ENCODE results near the gene TMPRSS2. TPM values are rescaled to one million over a fixed set of nuclear protein-coding genes. Genes with fewer than 3 reads are reported as not detected.

The TMPRSS2 gene
- total RNA-seq, 6 experiments from 2014 or later: not detected

- Mint-ChIP-seq H3K4me3 (no peak overlapping the region; the same call in 1 of the 2 replicates), H3K4me1 (ENCODE audit: low read depth) (no peaks in the 10 kb centered on the region; the same call in 1 of the 2 replicates), H3K27ac (no peak overlapping the region), H3K9me3 (no peaks in the 10 kb centered on the region; the same call in 1 of the 2 replicates), H3K36me3 (ENCODE audit: low read depth) (no peaks in the 10 kb centered on the region; the same call in 1 of the 2 replicates), H3K27me3 (ENCODE audit: insufficient read depth) (peaks cover 4% of the 10 kb centered on the region)
- no peak for TF ChIP-seq CTCF (IDR thresholded peaks at IDR 0.05)
- DNase-seq: peak; percentile 32
Observed at GRCh38 chr21:41446586-41446985, 61.4 kb downstream of the TMPRSS2 start.

GRCh38 chr21:41445465-41445862, 62.5 kb downstream of the TMPRSS2 start:
- Mint-ChIP-seq H3K36me3 (ENCODE audit: low read depth) (no peaks in the 10 kb centered on the region; the same call in 1 of the 2 replicates), H3K9me3 (no peaks in the 10 kb centered on the region; the same call in 1 of the 2 replicates), H3K4me1 (ENCODE audit: low read depth) (no peaks in the 10 kb centered on the region; the same call in 1 of the 2 replicates), H3K27me3 (ENCODE audit: insufficient read depth) (peaks cover 4% of the 10 kb centered on the region), H3K4me3 (no peak overlapping the region), H3K27ac (no peak overlapping the region)
- TF ChIP-seq CTCF (IDR thresholded peaks at IDR 0.05): no peak
- no peak for DNase-seq

- TF ChIP-seq CTCF (IDR thresholded peaks at IDR 0.05): no peak
- Mint-ChIP-seq H3K4me1 (ENCODE audit: low read depth) (no peaks in the 10 kb centered on the region; the same call in 1 of the 2 replicates), H3K27ac (no peak overlapping the region), H3K36me3 (ENCODE audit: low read depth) (no peaks in the 10 kb centered on the region; the same call in 1 of the 2 replicates), H3K4me3 (no peak overlapping the region), H3K27me3 (ENCODE audit: insufficient read depth) (peaks cover 4% of the 10 kb centered on the region), H3K9me3 (no peaks in the 10 kb centered on the region; the same call in 1 of the 2 replicates)
- DNase-seq: no peak
Observed at GRCh38 chr21:41444703-41445464, 63.1 kb downstream of the TMPRSS2 start.

- DNase-seq: no peak
- no peak overlapping the region for H3K27ac Mint-ChIP-seq
- H3K4me1 Mint-ChIP-seq (ENCODE audit: low read depth): no peaks in the 10 kb centered on the region; the same call in 1 of the 2 replicates
- no peaks in the 10 kb centered on the region; the same call in 1 of the 2 replicates for H3K36me3 Mint-ChIP-seq (ENCODE audit: low read depth)
- H3K27me3 Mint-ChIP-seq (ENCODE audit: insufficient read depth): peaks cover 4% of the 10 kb centered on the region
- TF ChIP-seq CTCF (IDR thresholded peaks at IDR 0.05): no peak
- no peak overlapping the region for H3K4me3 Mint-ChIP-seq
- H3K9me3 Mint-ChIP-seq: no peaks in the 10 kb centered on the region; the same call in 1 of the 2 replicates
Observed at GRCh38 chr21:41443562-41443961, 64.4 kb downstream of the TMPRSS2 start.

GRCh38 chr21:41442481-41443186, 65.3 kb downstream of the TMPRSS2 start:
- no peak for DNase-seq

More at GRCh38 chr21:41442481-41443186, 65.3 kb downstream of the TMPRSS2 start:
- no peak for TF ChIP-seq CTCF (IDR thresholded peaks at IDR 0.05)
- Mint-ChIP-seq H3K27me3 (ENCODE audit: insufficient read depth) (peaks cover 6% of the 10 kb centered on the region), H3K4me1 (ENCODE audit: low read depth) (no peaks in the 10 kb centered on the region; the same call in 1 of the 2 replicates), H3K27ac (no peak overlapping the region), H3K36me3 (ENCODE audit: low read depth) (no peaks in the 10 kb centered on the region; the same call in 1 of the 2 replicates), H3K9me3 (no peaks in the 10 kb centered on the region; the same call in 1 of the 2 replicates), H3K4me3 (no peak overlapping the region)

All from HFFc6 (cell line).